Stimulated activated CD4-positive, alpha-beta T cell treated with anti-CD3 and anti-CD28 coated beads, Interleukin-4, amount 100 ng/mL, for 1 hour (primary cell): Measurements from ENCODE around the gene GDPD4.

Experiments
- DNase-seq: peaks from one replicate; pipeline ENCODE4 v3.0.0-alpha.2; 2020

GDPD4 gene

GRCh38 chr11:77236901-77237300 lies 64.6 kb downstream of the GDPD4 start:
- no peak for DNase-seq

GRCh38 chr11:77233011-77233410 lies 68.5 kb downstream of the GDPD4 start:
- DNase-seq = no peak

- no peak for DNase-seq
Measured at GRCh38 chr11:77232242-77232641, 69.2 kb downstream of the GDPD4 start.

- no peak for DNase-seq
Measured at GRCh38 chr11:77231800-77232199, 69.7 kb downstream of the GDPD4 start.

- DNase-seq = no peak
Measured at GRCh38 chr11:77230878-77231605, 70.4 kb downstream of the GDPD4 start.

GRCh38 chr11:77223797-77224196 lies 77.7 kb downstream of the GDPD4 start:
- no peak for DNase-seq

GRCh38 chr11:77217156-77217555 lies 84.3 kb downstream of the GDPD4 start:
- DNase-seq = no peak

- DNase-seq = no peak
Measured at GRCh38 chr11:77215106-77215505, 86.4 kb downstream of the GDPD4 start.

- DNase-seq = no peak
Measured at GRCh38 chr11:77214557-77214956, 86.9 kb downstream of the GDPD4 start.

GRCh38 chr11:77213589-77214428 lies 87.7 kb downstream of the GDPD4 start:
- DNase-seq = no peak

GRCh38 chr11:77213029-77213579 lies 88.4 kb downstream of the GDPD4 start:
- DNase-seq = no peak

- DNase-seq = no peak
Measured at GRCh38 chr11:77212314-77213007, 89.0 kb downstream of the GDPD4 start.

GRCh38 chr11:77211594-77212251 lies 89.8 kb downstream of the GDPD4 start:
- DNase-seq = no peak

- DNase-seq = no peak
Measured at GRCh38 chr11:77211040-77211451, 90.4 kb downstream of the GDPD4 start.

- DNase-seq = no peak
Measured at GRCh38 chr11:77209663-77210062, 91.8 kb downstream of the GDPD4 start.

GRCh38 chr11:77208535-77208934 lies 93.0 kb downstream of the GDPD4 start:
- DNase-seq = no peak

- DNase-seq = no peak
Measured at GRCh38 chr11:77207618-77208313, 93.7 kb downstream of the GDPD4 start.

GRCh38 chr11:77207019-77207485 lies 94.4 kb downstream of the GDPD4 start:
- DNase-seq = no peak

GRCh38 chr11:77206264-77207018 lies 95.0 kb downstream of the GDPD4 start:
- DNase-seq = no peak

- no peak for DNase-seq
Measured at GRCh38 chr11:77205467-77206263, 95.8 kb downstream of the GDPD4 start.
